HepG2 (cell line): ENCODE results near the gene ADAD2. TPM values are rescaled to one million over a fixed set of nuclear protein-coding genes. Genes with fewer than 3 reads are reported as not detected.

Experiments
- ATAC-seq: fragments of 200-7000 bp; cut with Tn5 transposase; 3 replicates; pipeline ENCODE4 v1.9.1; 2020; ENCODE audit warnings: mild to moderate bottlenecking, moderate library complexity
- BruUV-seq: library from RNA; stranded (reverse); fragments of 400-500 nt; replicated peaks from 2 replicates; lab custom pipeline; 2021; lab: Mats Ljungman, UMichigan
- CTCF ChIA-PET: fragments of 300-600 bp; formaldehyde crosslinking; extraction: SDS; loops from one replicate; lab custom pipeline; 2021; ENCODE audit warnings: low total read pairs, inconsistent platforms, low intra/inter-chr PET ratio; lab: Yijun Ruan, JAX
- POLR2A ChIA-PET: fragments of 350-600 bp; sonication (Branson Sonifier 250); formaldehyde crosslinking; loops from one replicate; lab custom pipeline; 2020; ENCODE audit warnings: antibody characterized with exemption, inconsistent platforms; lab: Yijun Ruan, JAX
- DNase-seq: peaks from one replicate; pipeline ENCODE4 v3.0.0-alpha.2; 2015; ENCODE audit warnings: low spot score
- FAIRE-seq: peaks from 3 replicates; lab custom pipeline; 2011; peaks lifted over from hg19 to GRCh38; lab: Jason Lieb, UNC
- H2AFZ ChIP-seq: one replicate; pipeline ENCODE4 v1.6.1; 2011; ENCODE audit warnings: low read length, inconsistent platforms
- H3K27ac ChIP-seq: fragments of 300-600 bp; 3 replicates; pipeline ENCODE4 v1.8.0; 2011; ENCODE audit warnings: mixed run types, mild to moderate bottlenecking, mixed read lengths, low read length, inconsistent platforms; ENCODE audit not compliant: insufficient read depth; ENCODE audit errors: extremely low read length
- H3K27me3 ChIP-seq, 2 experiments: fragments of 200-600 bp in 1 of 2; 2 replicates in 1 of 2; 3 replicates in 1 of 2; pipeline versions ENCODE4 v1.6.0 to v1.8.0; 2011; ENCODE audit warnings: low read length in 2 of 2, mild to moderate bottlenecking in 2 of 2, moderate library complexity in 2 of 2, inconsistent platforms in 1 of 2; ENCODE audit not compliant: insufficient read depth in 2 of 2, control insufficient read depth in 1 of 2
- H3K36me3 ChIP-seq, 2 experiments: fragments of 200-600 bp in 1 of 2; replicated peaks in 1 of 2; 2 replicates in 1 of 2; 3 replicates in 1 of 2; pipeline versions ENCODE4 v1.5.1 to v1.8.0; 2011; ENCODE audit warnings: low read length in 2 of 2, inconsistent platforms in 1 of 2; ENCODE audit not compliant: insufficient read depth in 2 of 2, control insufficient read depth in 1 of 2
- H3K4me1 ChIP-seq: 2 replicates; pipeline ENCODE4 v1.5.1; 2012; ENCODE audit warnings: low read length, inconsistent platforms; ENCODE audit not compliant: insufficient read depth
- H3K4me2 ChIP-seq: 2 replicates; pipeline ENCODE4 v1.6.0; 2011; ENCODE audit warnings: low read depth, low read length, inconsistent platforms
- H3K4me3 ChIP-seq, 3 experiments: fragments of 200-600 bp in 1 of 3; sonication (generic), shearing (Covaris generic) in 1 of 3; replicated peaks in 1 of 3; 2 replicates each; pipeline ENCODE4 v1.5.1; 2011 to 2016; ENCODE audit warnings: low read length in 3 of 3, inconsistent platforms in 2 of 3, low read depth in 2 of 3, mild to moderate bottlenecking in 2 of 3, control low read depth in 1 of 3, mixed read lengths in 1 of 3; ENCODE audit not compliant: insufficient read depth in 1 of 3
- H3K79me2 ChIP-seq: one replicate; pipeline ENCODE4 v1.6.1; 2011; ENCODE audit warnings: low read length, inconsistent platforms; ENCODE audit not compliant: insufficient read depth
- H3K9ac ChIP-seq: 2 replicates; pipeline ENCODE4 v1.6.0; 2011; ENCODE audit warnings: mild to moderate bottlenecking, low read depth, low read length, inconsistent platforms; ENCODE audit not compliant: insufficient read depth
- H3K9me3 ChIP-seq: 2 replicates; pipeline ENCODE4 v1.5.1; 2012; ENCODE audit warnings: mild to moderate bottlenecking, low read length
- H4K20me1 ChIP-seq: 2 replicates; pipeline ENCODE4 v1.6.0; 2011; ENCODE audit warnings: inconsistent platforms, mild to moderate bottlenecking, low read length, moderate library complexity; ENCODE audit not compliant: insufficient read depth
- ARNT ChIP-seq: fragments of 450-650 bp; IDR thresholded peaks from 2 replicates; pipeline ENCODE4 v1.6.1; 2017
- ARNT2 ChIP-seq: sonication (generic); formaldehyde crosslinking; IDR thresholded peaks from 2 replicates; pipeline ENCODE4 v1.8.0; 2022; ENCODE audit warnings: mild to moderate bottlenecking, low read depth, missing genetic modification reagents, moderate library complexity
- BRD4 ChIP-seq: sonication (generic); formaldehyde crosslinking; IDR thresholded peaks from 2 replicates; pipeline ENCODE4 v1.4.0; 2020; ENCODE audit warnings: missing genetic modification reagents
- CREM ChIP-seq, 2 experiments: sonication (generic) in 1 of 2; formaldehyde crosslinking in 1 of 2; IDR thresholded peaks; 2 replicates each; pipeline versions ENCODE4 v1.4.0 to v1.6.1; 2016 to 2020; ENCODE audit warnings: antibody characterized with exemption in 1 of 2, mild to moderate bottlenecking in 1 of 2, missing genetic modification reagents in 1 of 2
- E2F2 ChIP-seq: sonication (generic); formaldehyde crosslinking; IDR thresholded peaks from 2 replicates; pipeline ENCODE4 v1.4.0; 2020; ENCODE audit warnings: missing genetic modification reagents, borderline replicate concordance
- ETV6 ChIP-seq: sonication (generic); formaldehyde crosslinking; conservative IDR thresholded peaks from 2 replicates; pipeline ENCODE4 v1.4.0; 2020; ENCODE audit warnings: missing genetic modification reagents
- HOXA3 ChIP-seq: sonication (generic); formaldehyde crosslinking; IDR thresholded peaks from 2 replicates; pipeline ENCODE4 v1.5.0; 2020; ENCODE audit warnings: missing genetic modification reagents
- JUNB ChIP-seq: sonication (generic); formaldehyde crosslinking; IDR thresholded peaks from 2 replicates; pipeline ENCODE4 v1.8.0; 2022; ENCODE audit warnings: missing genetic modification reagents, mild to moderate bottlenecking, borderline replicate concordance
- MATR3 ChIP-seq: sonication (generic); formaldehyde crosslinking; IDR thresholded peaks from 2 replicates; pipeline ENCODE4 v1.4.0; 2020; ENCODE audit warnings: missing genetic modification reagents
- MEIS2 ChIP-seq: sonication (generic); formaldehyde crosslinking; IDR thresholded peaks from 2 replicates; pipeline ENCODE4 v1.9.0; 2021; ENCODE audit warnings: mild to moderate bottlenecking, missing genetic modification reagents
- MLLT10 ChIP-seq: sonication (generic); formaldehyde crosslinking; IDR thresholded peaks from 2 replicates; pipeline ENCODE4 v1.4.0; 2020; ENCODE audit warnings: missing genetic modification reagents
- PAF1 ChIP-seq: IDR thresholded peaks from 2 replicates; pipeline ENCODE4 v1.6.1; 2016; ENCODE audit warnings: missing genetic modification reagents, missing compliant biosample characterization
- PCBP2 ChIP-seq: fragments of 200-400 bp; formaldehyde crosslinking; optimal IDR thresholded peaks from 2 replicates; pipeline ENCODE3; 2018; ENCODE audit warnings: low read length, low read depth; ENCODE audit not compliant: poor library complexity, severe bottlenecking
- TBX3 ChIP-seq: fragments of 450-650 bp; IDR thresholded peaks from 2 replicates; pipeline ENCODE4 v1.6.1; 2017; ENCODE audit warnings: antibody characterized with exemption, mild to moderate bottlenecking, inconsistent platforms, borderline replicate concordance
- ZNF138 ChIP-seq: sonication (generic); formaldehyde crosslinking; IDR thresholded peaks from 2 replicates; pipeline ENCODE4 v1.5.0; 2020; ENCODE audit warnings: mild to moderate bottlenecking, low read depth, missing genetic modification reagents
- ZNF530 ChIP-seq: sonication (generic); formaldehyde crosslinking; IDR thresholded peaks from 2 replicates; pipeline ENCODE4 v1.5.0; 2020; ENCODE audit warnings: low read depth, mild to moderate bottlenecking, missing genetic modification reagents
- ZNF614 ChIP-seq: IDR thresholded peaks from 2 replicates; pipeline ENCODE4 v1.6.1; 2018; ENCODE audit warnings: missing biosample characterization, missing genetic modification reagents, inconsistent platforms, borderline replicate concordance
- ZNF703 ChIP-seq: sonication (generic); formaldehyde crosslinking; IDR thresholded peaks from 2 replicates; pipeline ENCODE4 v1.5.1; 2020; ENCODE audit warnings: missing genetic modification reagents, mild to moderate bottlenecking, moderate library complexity, borderline replicate concordance
- ZNF710 ChIP-seq: sonication (generic); formaldehyde crosslinking; IDR thresholded peaks from 2 replicates; pipeline ENCODE4 v1.5.0; 2020; ENCODE audit warnings: mild to moderate bottlenecking, missing genetic modification reagents, borderline replicate concordance
- WGBS: methylation state at CpG from one replicate; pipeline ENCODE4 v1.1.6; 2017; ENCODE audit warnings: low lambda C conversion rate; 5-methylcytosine and 5-hydroxymethylcytosine counted together
- in situ Hi-C: cut with HindIII; loops from 2 replicates; pipeline ENCODE4 v1.10.0; 2017; ENCODE audit warnings: low pct_unique_long_range_greater_than_20kb; ENCODE audit not compliant: extremely low pct_ligation_motif_present
- intact Hi-C: fragments of 100-400 bp; cut with micrococcal nuclease; formaldehyde crosslinking; loops from one replicate; pipeline ENCODE4 v1.10.0; 2022; ENCODE audit not compliant: unreplicated experiment
- polyA plus RNA-seq, 8 experiments: library from polyadenylated mRNA; depleted of rRNA in 3 of 8; stranded (reverse) in 7 of 8; unstranded in 1 of 8; fragments of >200 nt; fragmentation: Illumina TruSeq in 4 of 8; extraction: Trizol in 4 of 8; gene quantifications; 2 replicates each; pipeline versions ENCODE4 v1.2.1 to v1.2.3, GENCODE V29; 2011 to 2016; ENCODE audit warnings: low read depth in 4 of 8, missing spikeins in 1 of 8, mixed read lengths in 1 of 8; ENCODE audit not compliant: insufficient read depth in 1 of 8
- total RNA-seq, 5 experiments: library from RNA; depleted of rRNA; stranded (reverse); fragments of >200 nt; fragmentation: Illumina TruSeq; extraction: Trizol; gene quantifications; 2 replicates each; pipeline ENCODE4 v1.2.3, GENCODE V29; 2016; ENCODE audit warnings: low read depth in 1 of 5

The ADAD2 gene
- total and polyA plus RNA-seq, 2 of the 13 experiments (the other 11 are each of a cell fraction or from before 2014, with no cell fraction given): not detected

- intact Hi-C loops (no loop called here), in situ Hi-C loops (no loop called here)
- Histone ChIP-seq H3K4me3 (no peak overlapping the region), H3K36me3 (no peaks in the 10 kb centered on the region), H3K4me2 (no peak overlapping the region), H3K27me3 (peaks cover 0 to 76% of the 10 kb centered on the region in 2 experiments; a peak in 4 of 5 replicates), H2AFZ (no peak overlapping the region), H4K20me1 (no peaks in the 10 kb centered on the region), H3K4me1 (peaks cover 5% of the 10 kb centered on the region; the same call in 1 of the 2 replicates), H3K27ac (no peak overlapping the region), H3K79me2 (no peaks in the 10 kb centered on the region), H3K9me3 (no peaks in the 10 kb centered on the region), H3K9ac (no peak overlapping the region)
- POLR2A ChIA-PET: no interaction called here
- 12% methylated on average over 5 of the region's 5 CpGs for WGBS
- DNase-seq (no peak), ATAC-seq (no peak), FAIRE-seq (no peak)
- CTCF ChIA-PET: no interaction called here
- BruUV-seq: no TSS peak
- TF ChIP-seq JUNB (CRISPR knock-in tag): no peak
- no peak for TF ChIP-seq ETV6 (CRISPR knock-in tag)
- no peak for TF ChIP-seq ZNF703
- no peak for TF ChIP-seq E2F2 (CRISPR knock-in tag)
- TF ChIP-seq ARNT2 (CRISPR knock-in tag): no peak
- no peak for TF ChIP-seq PCBP2
- TF ChIP-seq MATR3 (CRISPR knock-in tag): no peak
- TF ChIP-seq PAF1: no peak
- no peak for TF ChIP-seq ZNF710 (CRISPR knock-in tag)
- no peak for TF ChIP-seq CREM (IDR thresholded peaks at IDR 0.05)
- TF ChIP-seq CREM (CRISPR knock-in tag; IDR thresholded peaks at IDR 0.05): no peak
- no peak for TF ChIP-seq ZNF614
- TF ChIP-seq ARNT: no peak
- no peak for TF ChIP-seq MEIS2 (CRISPR knock-in tag)
- no peak for TF ChIP-seq ZNF530 (CRISPR knock-in tag)
- TF ChIP-seq BRD4 (CRISPR knock-in tag): no peak
- no peak for TF ChIP-seq ZNF138 (CRISPR knock-in tag)
- no peak for TF ChIP-seq HOXA3 (CRISPR knock-in tag)
- no peak for TF ChIP-seq MLLT10 (CRISPR knock-in tag)
- TF ChIP-seq TBX3: no peak
These were observed 41.1 kb downstream of the ADAD2 start for GRCh38 chr16:84232060-84232459.
